MM.1S (cell line): Measurements from ENCODE around the gene HP1BP3.

Experiments
- DNase-seq: peaks from one replicate; pipeline ENCODE4 v3.0.0-alpha.2; 2015
- H2AFZ ChIP-seq: fragments of 300-600 bp; sonication (generic); 2 replicates; pipeline ENCODE4 v1.6.0; 2016; ENCODE audit warnings: antibody characterized with exemption, low read length
- H3F3A ChIP-seq: fragments of 300-600 bp; sonication (generic); 2 replicates; pipeline ENCODE4 v1.6.1; 2016; ENCODE audit warnings: mild to moderate bottlenecking, antibody characterized with exemption, low read length, moderate library complexity, mixed read lengths; ENCODE audit not compliant: insufficient read depth
- H3K27ac ChIP-seq: fragments of 300-600 bp; sonication (generic); 2 replicates; pipeline ENCODE4 v1.5.1; 2016; ENCODE audit warnings: mild to moderate bottlenecking, low read length
- H3K27me3 ChIP-seq: fragments of 300-600 bp; sonication (generic); replicated peaks from 2 replicates; pipeline ENCODE4 v1.6.0; 2016; ENCODE audit warnings: low read length; ENCODE audit not compliant: insufficient read depth
- H3K36me3 ChIP-seq: fragments of 300-600 bp; sonication (generic); replicated peaks from 2 replicates; pipeline ENCODE4 v1.6.1; 2016; ENCODE audit warnings: mild to moderate bottlenecking, low read length, mixed read lengths; ENCODE audit not compliant: insufficient read depth
- H3K4me1 ChIP-seq: fragments of 300-600 bp; sonication (generic); 2 replicates; pipeline ENCODE4 v1.6.1; 2016; ENCODE audit warnings: low read length, mixed read lengths
- H3K4me2 ChIP-seq: fragments of 300-600 bp; sonication (generic); 2 replicates; pipeline ENCODE4 v1.6.0; 2016; ENCODE audit warnings: low read depth, low read length
- H3K4me3 ChIP-seq: fragments of 300-600 bp; sonication (generic); 2 replicates; pipeline ENCODE4 v1.5.1; 2016; ENCODE audit warnings: low read length, mixed read lengths
- H3K79me2 ChIP-seq: fragments of 300-600 bp; sonication (generic); 2 replicates; pipeline ENCODE4 v1.6.1; 2016; ENCODE audit warnings: mixed run types, low read length, mixed read lengths
- H3K9ac ChIP-seq: fragments of 300-600 bp; sonication (generic); 2 replicates; pipeline ENCODE4 v1.6.1; 2016; ENCODE audit warnings: low read length, mixed read lengths
- H3K9me2 ChIP-seq: fragments of 300-600 bp; sonication (generic); replicated peaks from 2 replicates; pipeline ENCODE4 v1.6.1; 2016; ENCODE audit warnings: mild to moderate bottlenecking, low read length, mixed read lengths; ENCODE audit not compliant: insufficient read depth
- H3K9me3 ChIP-seq: fragments of 300-600 bp; sonication (generic); replicated peaks from 2 replicates; pipeline ENCODE4 v1.6.1; 2016; ENCODE audit warnings: mild to moderate bottlenecking, low read length, mixed read lengths; ENCODE audit not compliant: insufficient read depth
- H4K20me1 ChIP-seq: fragments of 300-600 bp; sonication (generic); 2 replicates; pipeline ENCODE4 v1.6.1; 2016; ENCODE audit warnings: mild to moderate bottlenecking, low read length, moderate library complexity, mixed read lengths; ENCODE audit not compliant: insufficient read depth
- CTCF ChIP-seq: fragments of 300-600 bp; sonication (generic); IDR thresholded peaks from 2 replicates; pipeline ENCODE4 v1.5.1; 2016; ENCODE audit warnings: antibody characterized with exemption, low read length, mixed read lengths
- EZH2 ChIP-seq: fragments of 300-600 bp; sonication (generic); optimal IDR thresholded peaks from 2 replicates; pipeline ENCODE3; 2017; ENCODE audit warnings: low read depth, mild to moderate bottlenecking, antibody characterized with exemption, low read length, mixed read lengths
- EZH2phosphoT487 ChIP-seq: fragments of 300-600 bp; sonication (generic); IDR thresholded peaks from 2 replicates; pipeline ENCODE4 v1.6.1; 2018; ENCODE audit warnings: antibody characterized with exemption, low read length

HP1BP3 gene

GRCh38 chr1:20713440-20713839 lies 73.7 kb downstream of the HP1BP3 start:
- Histone ChIP-seq H3K4me3 (no peak overlapping the region), H3K79me2 (no peaks in the 10 kb centered on the region), H3F3A (no peaks in the 10 kb centered on the region), H2AFZ (no peak overlapping the region), H3K27ac (no peak overlapping the region), H3K4me2 (no peak overlapping the region), H3K27me3 (peaks cover 70% of the 10 kb centered on the region), H4K20me1 (no peaks in the 10 kb centered on the region), H3K4me1 (no peaks in the 10 kb centered on the region), H3K36me3 (no peaks in the 10 kb centered on the region), H3K9ac (no peak overlapping the region), H3K9me3 (no peaks in the 10 kb centered on the region), H3K9me2 (no peaks in the 10 kb centered on the region)
- TF ChIP-seq EZH2 (no peak), CTCF (no peak), EZH2phosphoT487 (no peak)
- DNase-seq = no peak

- H3K4me2 ChIP-seq = no peak overlapping the region
- no peak overlapping the region for H3K27ac ChIP-seq
- H3F3A ChIP-seq = no peaks in the 10 kb centered on the region
- no peaks in the 10 kb centered on the region for H3K9me3 ChIP-seq
- no peak overlapping the region for H3K4me3 ChIP-seq
- DNase-seq = no peak
- H3K27me3 ChIP-seq = peaks cover 71% of the 10 kb centered on the region
- H4K20me1 ChIP-seq = no peaks in the 10 kb centered on the region
- no peak overlapping the region for H3K9ac ChIP-seq
- H3K4me1 ChIP-seq = no peaks in the 10 kb centered on the region
- no peaks in the 10 kb centered on the region for H3K9me2 ChIP-seq
- TF ChIP-seq EZH2 (no peak), EZH2phosphoT487 (no peak), CTCF (no peak)
- no peaks in the 10 kb centered on the region for H3K79me2 ChIP-seq
- H2AFZ ChIP-seq = no peak overlapping the region
- no peaks in the 10 kb centered on the region for H3K36me3 ChIP-seq
Observed at GRCh38 chr1:20712215-20712577, 74.9 kb downstream of the HP1BP3 start.

- Histone ChIP-seq H3K4me2 (no peak overlapping the region), H3K27ac (no peak overlapping the region), H3K9me3 (no peaks in the 10 kb centered on the region), H3K4me3 (no peak overlapping the region), H3K4me1 (no peaks in the 10 kb centered on the region), H3K79me2 (no peaks in the 10 kb centered on the region), H3K9ac (no peak overlapping the region), H2AFZ (no peak overlapping the region), H3K36me3 (no peaks in the 10 kb centered on the region), H3K9me2 (no peaks in the 10 kb centered on the region), H4K20me1 (no peaks in the 10 kb centered on the region), H3F3A (no peaks in the 10 kb centered on the region), H3K27me3 (peaks cover 70% of the 10 kb centered on the region)
- TF ChIP-seq EZH2 (no peak), CTCF (no peak), EZH2phosphoT487 (no peak)
- DNase-seq = no peak
Observed at GRCh38 chr1:20711285-20712214, 75.6 kb downstream of the HP1BP3 start.
